ENCODE measurements around the gene LIPK.

GRCh38 chr10:88661018-88661417 is 45.0 kb upstream of the LIPK start:
- TF ChIP-seq POLR2A (IDR thresholded peaks at IDR 0.05; ENCODE audit: low read length) = no peak
- TF ChIP-seq GATA1 (IDR thresholded peaks at IDR 0.05; ENCODE audit: low read depth, low read length) = no peak
